Measurements from ENCODE around the gene UHMK1. TPM values are rescaled to one million over a fixed set of nuclear protein-coding genes. Genes with fewer than 3 reads are reported as not detected.
A peak's percentile ranks its signal among the peaks of the same experiment; 100 is the strongest.

The UHMK1 gene
- total and polyA plus RNA-seq, 2 of the 4 experiments (the other 2 are of a cell fraction): 15.6 to 57.9 TPM

DNA sequence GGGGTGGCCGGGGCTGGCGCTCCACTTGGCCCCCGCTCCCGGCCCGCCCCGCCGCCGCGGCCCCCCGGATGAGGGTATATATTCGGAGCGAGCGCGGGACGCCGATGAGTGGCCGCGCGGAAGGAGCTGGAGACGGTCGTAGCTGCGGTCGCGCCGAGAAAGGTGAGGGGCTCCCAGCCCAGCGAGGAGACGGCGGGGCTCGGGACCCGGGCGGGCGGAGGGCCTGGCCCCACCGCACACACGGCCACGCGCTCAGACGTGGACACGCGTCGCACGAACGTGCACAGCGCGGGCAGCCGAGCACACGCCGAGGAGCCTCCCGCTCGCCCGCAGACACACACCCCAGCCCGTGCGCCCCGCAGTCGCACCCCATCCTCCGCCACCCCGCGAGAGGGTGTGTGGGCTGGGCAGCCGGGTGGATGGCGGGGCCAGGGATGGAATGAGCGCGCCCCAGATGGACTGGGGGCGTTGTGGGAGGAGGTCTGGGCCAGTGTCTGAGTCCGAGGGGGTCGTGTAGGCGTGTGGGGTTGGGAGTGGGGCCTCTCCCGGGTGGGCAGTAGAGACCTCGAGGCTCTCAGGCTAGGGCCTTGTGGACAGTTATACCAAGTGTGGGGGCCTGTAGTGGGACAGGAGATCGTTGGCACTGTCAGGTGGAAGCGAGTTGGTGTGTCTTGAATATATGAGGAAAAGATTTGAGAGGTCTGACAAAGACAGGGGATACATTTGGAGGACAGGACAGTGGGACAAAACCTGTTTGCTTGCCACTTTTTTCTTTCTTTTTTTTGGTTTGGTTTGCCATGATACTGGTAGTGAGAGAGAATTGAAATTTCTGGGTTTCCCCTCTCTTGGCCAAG is 64.2 kb downstream of the UHMK1 start, which contains the start of gene UAP1:
UAP1 (plus strand) TSS at position 107 of the 854 bp plus-strand sequence. CDS start 4,347 bp downstream, outside the sequence.
- Histone ChIP-seq H3K18ac (ENCODE audit: low read depth, low read length) (peak within 1 kb of the TSS; percentile 66), H3K23ac (ENCODE audit: low read depth, low read length) (peak within 1 kb of the TSS; percentile 80), H2BK20ac (ENCODE audit: low read depth, low read length) (no peak within 1 kb of the TSS; the same call in 1 of the 2 replicates), H4K20me1 (ENCODE audit: insufficient read depth, low read length) (peaks cover 30% of the 10 kb centered on the region), H3K27me3 (ENCODE audit: control insufficient read depth, insufficient read depth, low read length) (no peaks in the 10 kb centered on the region), H3K9me1 (ENCODE audit: insufficient read depth, low read length) (peaks cover 8% of the 10 kb centered on the region), H3K4me1 (ENCODE audit: control insufficient read depth, insufficient read depth, low read length) (peaks cover 10% of the 10 kb centered on the region), H3K79me1 (ENCODE audit: low read depth in 1 of 2, low read length in 2 of 2) (peaks cover 3 to 29% of the 10 kb centered on the region in 2 experiments; a peak in 3 of 4 replicates), H4K5ac (ENCODE audit: low read depth, low read length) (peak within 1 kb of the TSS; percentile 38), H3K4me3 (ENCODE audit: insufficient read depth, low read depth, low read length) (peak within 1 kb of the TSS; percentile 94), H3K4me2 (ENCODE audit: low read depth, low read length) (peak within 1 kb of the TSS; percentile 99), H3K9ac (ENCODE audit: low read depth, low read length) (peak within 1 kb of the TSS; percentile 88), H2AFZ (replicated peaks; ENCODE audit: low read length, poor library complexity) (peak within 1 kb of the TSS; percentile 95), H3K9me3 (ENCODE audit: control insufficient read depth, insufficient read depth, low read length) (no peaks in the 10 kb centered on the region), H4K91ac (ENCODE audit: insufficient read depth, low read depth, low read length) (peak within 1 kb of the TSS; percentile 92), H3K56ac (ENCODE audit: extremely low read depth, insufficient read depth, low read length) (peak within 1 kb of the TSS; percentile 55), H2BK120ac (ENCODE audit: low read depth, low read length) (peak within 1 kb of the TSS; percentile 80), H2AK9ac (replicated peaks; ENCODE audit: low read depth, low read length, poor library complexity) (peak within 1 kb of the TSS; percentile 90), H2AK5ac (ENCODE audit: low read depth, low read length) (peak within 1 kb of the TSS; percentile 72), H4K8ac (ENCODE audit: low read depth in 2 of 2, low read length in 2 of 2) (peak within 1 kb of the TSS; percentile 83 to 88; a peak in 3 of 4 replicates), H3K27ac (ENCODE audit: insufficient read depth, low read length) (peak within 1 kb of the TSS; percentile 85), H2BK15ac (ENCODE audit: low read depth, low read length) (peak within 1 kb of the TSS; percentile 60; the same call in 1 of the 3 replicates), H3K4ac (ENCODE audit: low read depth, low read length) (peak within 1 kb of the TSS; percentile 86), H3K36me3 (ENCODE audit: control insufficient read depth, insufficient read depth, low read length) (peaks cover 5% of the 10 kb centered on the region), H3K14ac (replicated peaks; ENCODE audit: low read depth, low read length) (peak within 1 kb of the TSS; percentile 78), H2BK5ac (ENCODE audit: low read depth, low read length, poor library complexity, severe bottlenecking) (peak within 1 kb of the TSS; percentile 95)
- DNase-seq (no peak), ATAC-seq (ENCODE audit: low read depth) (peak; percentile 42)
- no TSS peak for BruUV-seq (replicated peaks)
- WGBS, 2 experiments (ENCODE audit: extremely low coverage in 2 of 2, insufficient read length in 1 of 2): 1% methylated on average over 31 of the region's 69 CpGs; no CpG with 5 or more reads in 1 of the 2 experiments
- POLR2A ChIA-PET (ENCODE audit: unreplicated experiment): interaction anchor here (0.6 to 1.1 kb wide), 2 partner anchors 43 to 234 kb away, joined by 4 to 5 read pairs; no protein-coding TSS in a partner anchor
- dilution Hi-C loops (cut with HindIII; ENCODE audit: low sequenced_read_pairs, unreplicated experiment): no loop called here
- intact Hi-C loops (cut with micrococcal nuclease): loop anchor here (1.0 to 5.0 kb wide), 3 partner anchors 23 to 505 kb away; no protein-coding TSS in a partner anchor
- CTCF ChIA-PET: no interaction called here
- peak; percentile 99 for TF ChIP-seq POLR2A (IDR thresholded peaks at IDR 0.05; ENCODE audit: low read depth, low read length)
- TF ChIP-seq BHLHE40 (IDR thresholded peaks at IDR 0.05; ENCODE audit: low read depth, low read length): peak; percentile 69
- peak; percentile 98; the same call in 1 of the 2 replicates for TF ChIP-seq MAZ (IDR thresholded peaks at IDR 0.05; ENCODE audit: borderline replicate concordance, low read depth, low read length)
- peak; percentile 56; the same call in 1 of the 2 replicates for TF ChIP-seq CHD1 (IDR thresholded peaks at IDR 0.05; ENCODE audit: low read depth, low read length)
- TF ChIP-seq, protein P1, sequence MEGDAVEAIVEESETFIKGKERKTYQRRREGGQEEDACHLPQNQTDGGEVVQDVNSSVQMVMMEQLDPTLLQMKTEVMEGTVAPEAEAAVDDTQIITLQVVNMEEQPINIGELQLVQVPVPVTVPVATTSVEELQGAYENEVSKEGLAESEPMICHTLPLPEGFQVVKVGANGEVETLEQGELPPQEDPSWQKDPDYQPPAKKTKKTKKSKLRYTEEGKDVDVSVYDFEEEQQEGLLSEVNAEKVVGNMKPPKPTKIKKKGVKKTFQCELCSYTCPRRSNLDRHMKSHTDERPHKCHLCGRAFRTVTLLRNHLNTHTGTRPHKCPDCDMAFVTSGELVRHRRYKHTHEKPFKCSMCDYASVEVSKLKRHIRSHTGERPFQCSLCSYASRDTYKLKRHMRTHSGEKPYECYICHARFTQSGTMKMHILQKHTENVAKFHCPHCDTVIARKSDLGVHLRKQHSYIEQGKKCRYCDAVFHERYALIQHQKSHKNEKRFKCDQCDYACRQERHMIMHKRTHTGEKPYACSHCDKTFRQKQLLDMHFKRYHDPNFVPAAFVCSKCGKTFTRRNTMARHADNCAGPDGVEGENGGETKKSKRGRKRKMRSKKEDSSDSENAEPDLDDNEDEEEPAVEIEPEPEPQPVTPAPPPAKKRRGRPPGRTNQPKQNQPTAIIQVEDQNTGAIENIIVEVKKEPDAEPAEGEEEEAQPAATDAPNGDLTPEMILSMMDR (conservative IDR thresholded peaks at IDR 0.05; ENCODE audit: low read depth, low read length): no peak
- TF ChIP-seq MXI1 (IDR thresholded peaks at IDR 0.05; ENCODE audit: borderline replicate concordance, low read depth, low read length): peak; percentile 67
- in situ Hi-C loops (cut with MboI; ENCODE audit: low sequenced_read_pairs): no loop called here

Measured in IMR-90 (cell line).